ENCODE measurements around the gene PLXDC2. TPM values are rescaled to one million over a fixed set of nuclear protein-coding genes. Genes with fewer than 3 reads are reported as not detected.

PLXDC2 gene
- total RNA-seq, 5 donors from 2014 or later (not counting 1 experiment from before 2014, with no cell fraction given) = 0.49 to 1.1 (median 0.56) TPM

- CTCF ChIA-PET = no interaction called here
- Histone ChIP-seq H3K9me3 (no peaks in the 10 kb centered on the region), H3K27ac (ENCODE audit: low read length) (no peak overlapping the region), H3K4me1 (ENCODE audit: control insufficient read depth in 1 of 2, extremely low read depth in 1 of 2, insufficient read depth in 2 of 2, low read length in 2 of 2) (no peaks in the 10 kb centered on the region), H3K36me3 (ENCODE audit: control insufficient read depth in 2 of 2, extremely low read depth in 1 of 2, insufficient read depth in 1 of 2, low read length in 1 of 2) (no peaks in the 10 kb centered on the region), H3K27me3 (replicated peaks in 1 of 2; ENCODE audit: control insufficient read depth in 2 of 2, extremely low read depth in 1 of 2, insufficient read depth in 2 of 2, low read length in 1 of 2) (no peaks in the 10 kb centered on the region), H3K4me3 (ENCODE audit: control insufficient read depth in 1 of 2, extremely low read depth in 1 of 2, low read length in 1 of 2) (no peak overlapping the region)
- Mint-ChIP-seq H3K4me1 (no peaks in the 10 kb centered on the region), H3K36me3 (no peaks in the 10 kb centered on the region), H3K27me3 (no peaks in the 10 kb centered on the region), H3K9me3 (peaks cover under 1 to 9% (median 2%) of the 10 kb centered on the region in 3 donors), H3K27ac (no peak overlapping the region), H3K4me3 (no peak overlapping the region)
- POLR2A ChIA-PET = no interaction called here
- ATAC-seq (replicated peaks in 1 of 4) (no peak), DNase-seq (no peak)
- no CpG with 5 or more reads among the region's 2 CpGs for WGBS (ENCODE audit: insufficient coverage)
Observed at GRCh38 chr10:19778996-19779395, 37.2 kb upstream of the PLXDC2 start.

- peaks cover 0 to 11% (median 2%) of the 10 kb centered on the region in 3 donors for H3K9me3 Mint-ChIP-seq
Observed at GRCh38 chr10:19782430-19783089, 33.7 kb upstream of the PLXDC2 start.

GRCh38 chr10:19783721-19784120 is 32.5 kb upstream of the PLXDC2 start:
- Histone ChIP-seq H3K36me3 (ENCODE audit: control insufficient read depth in 2 of 2, extremely low read depth in 1 of 2, insufficient read depth in 1 of 2, low read length in 1 of 2) (no peaks in the 10 kb centered on the region), H3K27me3 (replicated peaks in 1 of 2; ENCODE audit: control insufficient read depth in 2 of 2, extremely low read depth in 1 of 2, insufficient read depth in 2 of 2, low read length in 1 of 2) (no peaks in the 10 kb centered on the region), H3K4me3 (ENCODE audit: control insufficient read depth in 1 of 2, extremely low read depth in 1 of 2, low read length in 1 of 2) (no peak overlapping the region), H3K27ac (ENCODE audit: low read length) (no peak overlapping the region), H3K4me1 (ENCODE audit: control insufficient read depth in 1 of 2, extremely low read depth in 1 of 2, insufficient read depth in 2 of 2, low read length in 2 of 2) (no peaks in the 10 kb centered on the region), H3K9me3 (no peaks in the 10 kb centered on the region)
- Mint-ChIP-seq H3K4me1 (no peaks in the 10 kb centered on the region), H3K36me3 (no peaks in the 10 kb centered on the region), H3K27ac (no peak overlapping the region), H3K27me3 (no peaks in the 10 kb centered on the region), H3K9me3 (peaks cover 0 to 11% (median 2%) of the 10 kb centered on the region in 3 donors), H3K4me3 (no peak overlapping the region)
- ATAC-seq (replicated peaks in 1 of 4) (no peak), DNase-seq (no peak)
- POLR2A ChIA-PET = interaction anchor here in 1 of 2 donors (0.6 kb wide), 1 partner anchor 9 kb away, joined by 4 read pairs; no protein-coding TSS in a partner anchor
- WGBS (ENCODE audit: insufficient coverage) = no CpG with 5 or more reads among the region's 4 CpGs
- CTCF ChIA-PET = interaction anchor here in 1 of 2 donors (0.7 kb wide), 1 partner anchor 176 kb away, joined by 3 read pairs; no protein-coding TSS in a partner anchor

More at GRCh38 chr10:19782430-19783089, 33.7 kb upstream of the PLXDC2 start:
- no peaks in the 10 kb centered on the region for H3K9me3 ChIP-seq
- H3K36me3 ChIP-seq (ENCODE audit: control insufficient read depth in 2 of 2, extremely low read depth in 1 of 2, insufficient read depth in 1 of 2, low read length in 1 of 2) = no peaks in the 10 kb centered on the region
- H3K4me1 ChIP-seq (ENCODE audit: control insufficient read depth in 1 of 2, extremely low read depth in 1 of 2, insufficient read depth in 2 of 2, low read length in 2 of 2) = no peaks in the 10 kb centered on the region
- ATAC-seq (replicated peaks in 1 of 4) = no peak
- H3K4me3 Mint-ChIP-seq = no peak overlapping the region
- no peak for DNase-seq
- POLR2A ChIA-PET = no interaction called here
- CTCF ChIA-PET = no interaction called here
- no peak overlapping the region for H3K4me3 ChIP-seq (ENCODE audit: control insufficient read depth in 1 of 2, extremely low read depth in 1 of 2, low read length in 1 of 2)
- H3K36me3 Mint-ChIP-seq = no peaks in the 10 kb centered on the region
- H3K4me1 Mint-ChIP-seq = no peaks in the 10 kb centered on the region
- WGBS (ENCODE audit: insufficient coverage) = 4% methylated on average over 2 of the region's 6 CpGs
- no peak overlapping the region for H3K27ac ChIP-seq (ENCODE audit: low read length)
- no peaks in the 10 kb centered on the region for H3K27me3 ChIP-seq (replicated peaks in 1 of 2; ENCODE audit: control insufficient read depth in 2 of 2, extremely low read depth in 1 of 2, insufficient read depth in 2 of 2, low read length in 1 of 2)
- H3K27me3 Mint-ChIP-seq = no peaks in the 10 kb centered on the region
- no peak overlapping the region for H3K27ac Mint-ChIP-seq

GRCh38 chr10:19785366-19785765 is 30.9 kb upstream of the PLXDC2 start:
- H3K4me3 ChIP-seq (ENCODE audit: control insufficient read depth in 1 of 2, extremely low read depth in 1 of 2, low read length in 1 of 2) = no peak overlapping the region
- H3K4me1 Mint-ChIP-seq = no peaks in the 10 kb centered on the region
- CTCF ChIA-PET = no interaction called here
- POLR2A ChIA-PET = no interaction called here
- H3K4me1 ChIP-seq (ENCODE audit: control insufficient read depth in 1 of 2, extremely low read depth in 1 of 2, insufficient read depth in 2 of 2, low read length in 2 of 2) = no peaks in the 10 kb centered on the region
- peaks cover 0 to 11% (median 2%) of the 10 kb centered on the region in 3 donors for H3K9me3 Mint-ChIP-seq
- DNase-seq (no peak), ATAC-seq (replicated peaks in 1 of 4) (no peak)
- no peak overlapping the region for H3K27ac Mint-ChIP-seq
- 40% methylated on average over 1 of the region's 3 CpGs for WGBS (ENCODE audit: insufficient coverage)
- no peaks in the 10 kb centered on the region for H3K27me3 Mint-ChIP-seq
- H3K9me3 ChIP-seq = no peaks in the 10 kb centered on the region
- no peaks in the 10 kb centered on the region for H3K36me3 ChIP-seq (ENCODE audit: control insufficient read depth in 2 of 2, extremely low read depth in 1 of 2, insufficient read depth in 1 of 2, low read length in 1 of 2)
- no peaks in the 10 kb centered on the region for H3K36me3 Mint-ChIP-seq
- no peak overlapping the region for H3K27ac ChIP-seq (ENCODE audit: low read length)
- no peak overlapping the region for H3K4me3 Mint-ChIP-seq
- H3K27me3 ChIP-seq (replicated peaks in 1 of 2; ENCODE audit: control insufficient read depth in 2 of 2, extremely low read depth in 1 of 2, insufficient read depth in 2 of 2, low read length in 1 of 2) = no peaks in the 10 kb centered on the region

GRCh38 chr10:19788075-19788686 is 28.1 kb upstream of the PLXDC2 start:
- Histone ChIP-seq H3K27ac (ENCODE audit: low read length) (no peak overlapping the region), H3K9me3 (no peaks in the 10 kb centered on the region), H3K27me3 (replicated peaks in 1 of 2; ENCODE audit: control insufficient read depth in 2 of 2, extremely low read depth in 1 of 2, insufficient read depth in 2 of 2, low read length in 1 of 2) (no peaks in the 10 kb centered on the region), H3K4me1 (ENCODE audit: control insufficient read depth in 1 of 2, extremely low read depth in 1 of 2, insufficient read depth in 2 of 2, low read length in 2 of 2) (no peaks in the 10 kb centered on the region), H3K4me3 (ENCODE audit: control insufficient read depth in 1 of 2, extremely low read depth in 1 of 2, low read length in 1 of 2) (no peak overlapping the region), H3K36me3 (ENCODE audit: control insufficient read depth in 2 of 2, extremely low read depth in 1 of 2, insufficient read depth in 1 of 2, low read length in 1 of 2) (no peaks in the 10 kb centered on the region)
- DNase-seq (no peak), ATAC-seq (replicated peaks in 1 of 4) (no peak)
- no CpG with 5 or more reads among the region's 3 CpGs for WGBS (ENCODE audit: insufficient coverage)
- Mint-ChIP-seq H3K27ac (no peak overlapping the region), H3K4me3 (no peak overlapping the region), H3K36me3 (no peaks in the 10 kb centered on the region), H3K27me3 (no peaks in the 10 kb centered on the region), H3K4me1 (no peaks in the 10 kb centered on the region), H3K9me3 (peaks cover 0 to 10% (median 0%) of the 10 kb centered on the region in 3 donors)
- POLR2A ChIA-PET = no interaction called here
- CTCF ChIA-PET = interaction anchor here in 1 of 2 donors (0.5 kb wide), 1 partner anchor 129 kb away, joined by 3 read pairs; no protein-coding TSS in a partner anchor

GRCh38 chr10:19788902-19789301 is 27.3 kb upstream of the PLXDC2 start:
- H3K27me3 Mint-ChIP-seq = no peaks in the 10 kb centered on the region
- Histone ChIP-seq H3K4me1 (ENCODE audit: control insufficient read depth in 1 of 2, extremely low read depth in 1 of 2, insufficient read depth in 2 of 2, low read length in 2 of 2) (no peaks in the 10 kb centered on the region), H3K36me3 (ENCODE audit: control insufficient read depth in 2 of 2, extremely low read depth in 1 of 2, insufficient read depth in 1 of 2, low read length in 1 of 2) (no peaks in the 10 kb centered on the region), H3K4me3 (ENCODE audit: control insufficient read depth in 1 of 2, extremely low read depth in 1 of 2, low read length in 1 of 2) (no peak overlapping the region), H3K9me3 (no peaks in the 10 kb centered on the region), H3K27me3 (replicated peaks in 1 of 2; ENCODE audit: control insufficient read depth in 2 of 2, extremely low read depth in 1 of 2, insufficient read depth in 2 of 2, low read length in 1 of 2) (no peaks in the 10 kb centered on the region), H3K27ac (ENCODE audit: low read length) (no peak overlapping the region)
- WGBS (ENCODE audit: insufficient coverage) = no CpG with 5 or more reads among the region's 2 CpGs
- H3K4me3 Mint-ChIP-seq = no peak overlapping the region
- ChIA-PET CTCF (interaction anchor here in 1 of 2 donors (0.6 kb wide), 1 partner anchor 1473 kb away, joined by 6 read pairs; no protein-coding TSS in a partner anchor), POLR2A (no interaction called here)
- no peak for DNase-seq
- peaks cover 0 to 10% (median 0%) of the 10 kb centered on the region in 3 donors for H3K9me3 Mint-ChIP-seq
- no peaks in the 10 kb centered on the region for H3K36me3 Mint-ChIP-seq
- no peak for ATAC-seq (replicated peaks in 1 of 4)
- H3K27ac Mint-ChIP-seq = no peak overlapping the region
- H3K4me1 Mint-ChIP-seq = no peaks in the 10 kb centered on the region

Measured in T-cell (primary cell).